CD8-positive, alpha-beta memory T cell (primary cell): ENCODE data around the gene MSMP. TPM values are rescaled to one million over a fixed set of nuclear protein-coding genes. Genes with fewer than 3 reads are reported as not detected.

Source experiments
- CTCF ChIA-PET: fragments of 350-600 bp; sonication (Branson Sonifier 250); formaldehyde crosslinking; loops from one replicate; lab custom pipeline; 2021; ENCODE audit warnings: antibody characterized with exemption; lab: Charles Lee
- POLR2A ChIA-PET: fragments of 350-600 bp; sonication (Branson Sonifier 250); formaldehyde crosslinking; loops from one replicate; lab custom pipeline; 2021; ENCODE audit warnings: antibody characterized with exemption; lab: Charles Lee
- DNase-seq, 5 donors: peaks; one replicate each; pipeline versions ENCODE4 v3.0.0 to v3.0.0-alpha.2; 2020 to 2022; ENCODE audit warnings: mixed read lengths in 1 of 5
- H3K27ac ChIP-seq: one replicate; pipeline ENCODE4 v1.7.0; 2013; ENCODE audit warnings: low read depth, mild to moderate bottlenecking, low read length, moderate library complexity
- H3K27me3 ChIP-seq: 2 replicates; pipeline ENCODE4 v1.7.0; 2013; ENCODE audit warnings: low read length, mild to moderate bottlenecking; ENCODE audit not compliant: insufficient read depth, poor library complexity, severe bottlenecking
- H3K36me3 ChIP-seq: 2 replicates; pipeline ENCODE4 v1.7.0; 2013; ENCODE audit warnings: mild to moderate bottlenecking, low read length, moderate library complexity; ENCODE audit not compliant: insufficient read depth
- H3K4me1 ChIP-seq: 2 replicates; pipeline ENCODE4 v1.7.0; 2013; ENCODE audit warnings: mild to moderate bottlenecking, low read length, moderate library complexity; ENCODE audit not compliant: insufficient read depth
- H3K4me3 ChIP-seq: 2 replicates; pipeline ENCODE4 v1.7.0; 2013; ENCODE audit warnings: mild to moderate bottlenecking, low read length
- H3K9me3 ChIP-seq: 2 replicates; pipeline ENCODE4 v1.7.0; 2013; ENCODE audit warnings: mild to moderate bottlenecking, low read length
- H3K27ac Mint-ChIP-seq, 8 donors: one replicate each; pipeline ENCODE4 v1.8.0; 2020 to 2021; ENCODE audit warnings: mixed read lengths in 8 of 8, mild to moderate bottlenecking in 6 of 8, inconsistent platforms in 3 of 8, moderate library complexity in 3 of 8
- H3K27me3 Mint-ChIP-seq, 2 donors: one replicate each; pipeline ENCODE4 v1.8.0; 2020 to 2021; ENCODE audit warnings: mixed read lengths in 2 of 2, mild to moderate bottlenecking in 1 of 2, moderate library complexity in 1 of 2
- H3K36me3 Mint-ChIP-seq, 3 donors: one replicate each; pipeline ENCODE4 v1.8.0; 2020 to 2021; ENCODE audit warnings: mixed read lengths in 3 of 3, inconsistent platforms in 1 of 3, mild to moderate bottlenecking in 1 of 3
- H3K4me1 Mint-ChIP-seq, 3 donors: one replicate each; pipeline ENCODE4 v1.8.0; 2020 to 2021; ENCODE audit warnings: mixed read lengths in 3 of 3, inconsistent platforms in 1 of 3, mild to moderate bottlenecking in 1 of 3
- H3K4me3 Mint-ChIP-seq, 7 donors: one replicate each; pipeline ENCODE4 v1.8.0; 2020 to 2021; ENCODE audit warnings: mixed read lengths in 7 of 7, mild to moderate bottlenecking in 6 of 7, moderate library complexity in 4 of 7, inconsistent platforms in 2 of 7
- H3K9me3 Mint-ChIP-seq, 5 donors: one replicate each; pipeline ENCODE4 v1.8.0; 2020 to 2022; ENCODE audit warnings: mixed read lengths in 5 of 5, mild to moderate bottlenecking in 3 of 5, moderate library complexity in 2 of 5, inconsistent platforms in 1 of 5
- polyA plus RNA-seq: library from polyadenylated mRNA; unstranded; fragments of 300-500 nt; fragmentation: Illumina TruSeq; gene quantifications from one replicate; pipeline ENCODE4 v1.2.3, GENCODE V29; 2021
- total RNA-seq, 2 experiments: library from RNA; stranded (reverse); gene quantifications; one replicate each; pipeline ENCODE4 v1.2.3, GENCODE V29; 2021

The MSMP gene
- total RNA-seq (under 1 TPM; 0.51 to 0.63 TPM), polyA plus RNA-seq (not detected)

- POLR2A ChIA-PET, result interaction anchor here (0.6 kb wide), 2 partner anchors 80 to 143 kb away, joined by 4 to 9 read pairs; no protein-coding TSS in a partner anchor
Observed at GRCh38 chr9:35754264-35754663, at the start of gene MSMP. MSMP (minus strand) TSS chr9:35754276; CDS start chr9:35754129, 147 bp downstream.

GRCh38 chr9:35801328-35802128, 47.5 kb upstream of the MSMP start:
- Histone ChIP-seq H3K9me3 (no peaks in the 10 kb centered on the region), H3K36me3 (peaks cover 3% of the 10 kb centered on the region), H3K4me1 (no peaks in the 10 kb centered on the region), H3K27me3 (no peaks in the 10 kb centered on the region), H3K27ac (no peak overlapping the region), H3K4me3 (no peak overlapping the region)
- Mint-ChIP-seq H3K27ac (peak overlapping the region in 3 of 8 donors; percentile 11 to 66 (median 18)), H3K4me3 (no peak overlapping the region), H3K36me3 (peaks cover 5 to 55% (median 18%) of the 10 kb centered on the region in 3 donors), H3K9me3 (no peaks in the 10 kb centered on the region), H3K4me1 (no peaks in the 10 kb centered on the region), H3K27me3 (peaks cover 0 to 1% of the 10 kb centered on the region in 2 donors)
- DNase-seq, result no peak
- ChIA-PET POLR2A (interaction anchor here (0.6 kb wide), 1 partner anchor 25 kb away, joined by 5 read pairs; no protein-coding TSS in a partner anchor), CTCF (interaction anchor here (1.2 to 2.3 kb wide), 2 partner anchors 11 to 23 kb away, joined by 5 read pairs; no protein-coding TSS in a partner anchor)

More at GRCh38 chr9:35754264-35754663, at the start of gene MSMP:
- CTCF ChIA-PET, result interaction anchor here (0.6 to 3.5 kb wide), 3 partner anchors 8 to 36 kb away, joined by 3 to 28 read pairs (median 3); no protein-coding TSS in a partner anchor
- Histone ChIP-seq H3K36me3 (peaks cover 35% of the 10 kb centered on the region), H3K27ac (no peak within 1 kb of the TSS), H3K4me3 (no peak within 1 kb of the TSS), H3K4me1 (peaks cover 33% of the 10 kb centered on the region), H3K9me3 (no peaks in the 10 kb centered on the region), H3K27me3 (no peaks in the 10 kb centered on the region)
- Mint-ChIP-seq H3K9me3 (no peaks in the 10 kb centered on the region), H3K4me3 (peak within 1 kb of the TSS in 2 of 7 donors; percentile 24 to 96), H3K27ac (peak within 1 kb of the TSS in 6 of 8 donors; percentile 11 to 92 (median 82)), H3K4me1 (peaks cover 36 to 68% (median 44%) of the 10 kb centered on the region in 3 donors), H3K36me3 (peaks cover 5 to 56% (median 11%) of the 10 kb centered on the region in 3 donors), H3K27me3 (no peaks in the 10 kb centered on the region)
- DNase-seq, result no peak

GRCh38 chr9:35800530-35800929, 46.5 kb upstream of the MSMP start:
- Mint-ChIP-seq H3K36me3 (peaks cover 5 to 47% (median 17%) of the 10 kb centered on the region in 3 donors), H3K9me3 (no peaks in the 10 kb centered on the region), H3K27ac (peak overlapping the region in 1 of 8 donors; percentile 17), H3K27me3 (peaks cover 0 to 1% of the 10 kb centered on the region in 2 donors), H3K4me3 (no peak overlapping the region), H3K4me1 (no peaks in the 10 kb centered on the region)
- no peaks in the 10 kb centered on the region for H3K27me3 ChIP-seq
- H3K4me3 ChIP-seq, result no peak overlapping the region
- H3K27ac ChIP-seq, result no peak overlapping the region
- DNase-seq, result no peak
- CTCF ChIA-PET, result interaction anchor here (1.2 to 2.3 kb wide), 2 partner anchors 10 to 24 kb away, joined by 5 read pairs; no protein-coding TSS in a partner anchor
- no peaks in the 10 kb centered on the region for H3K9me3 ChIP-seq
- POLR2A ChIA-PET, result no interaction called here
- H3K36me3 ChIP-seq, result peaks cover 3% of the 10 kb centered on the region
- no peaks in the 10 kb centered on the region for H3K4me1 ChIP-seq

- Mint-ChIP-seq H3K4me3 (no peak overlapping the region), H3K27me3 (peaks cover 0 to 1% of the 10 kb centered on the region in 2 donors), H3K36me3 (peaks cover 5 to 45% (median 15%) of the 10 kb centered on the region in 3 donors), H3K27ac (peak overlapping the region in 2 of 8 donors; percentile 24 to 87), H3K4me1 (peaks cover 4 to 6% (median 4%) of the 10 kb centered on the region in 3 donors), H3K9me3 (no peaks in the 10 kb centered on the region)
- Histone ChIP-seq H3K27me3 (no peaks in the 10 kb centered on the region), H3K27ac (no peak overlapping the region), H3K4me3 (no peak overlapping the region), H3K9me3 (no peaks in the 10 kb centered on the region), H3K4me1 (no peaks in the 10 kb centered on the region), H3K36me3 (no peaks in the 10 kb centered on the region)
- DNase-seq, result no peak
- CTCF ChIA-PET, result interaction anchor here (0.8 to 2.3 kb wide), 4 partner anchors 8 to 140 kb away, joined by 3 to 6 read pairs (median 4); partner anchors contain the start of gene CCDC107
- POLR2A ChIA-PET, result no interaction called here
Observed at GRCh38 chr9:35798658-35799374, 44.7 kb upstream of the MSMP start.

- no peak overlapping the region for H3K4me3 ChIP-seq
- H3K27ac Mint-ChIP-seq, result peak overlapping the region in 3 of 8 donors; percentile 7 to 61 (median 38)
- no peaks in the 10 kb centered on the region for H3K27me3 ChIP-seq
- no peaks in the 10 kb centered on the region for H3K36me3 ChIP-seq
- H3K4me1 Mint-ChIP-seq, result peaks cover 4 to 6% (median 4%) of the 10 kb centered on the region in 3 donors
- DNase-seq, result no peak
- H3K27me3 Mint-ChIP-seq, result peaks cover 0 to 1% of the 10 kb centered on the region in 2 donors
- CTCF ChIA-PET, result interaction anchor here (1.6 kb wide), 1 partner anchor 7 kb away, joined by 6 read pairs; no protein-coding TSS in a partner anchor
- H3K36me3 Mint-ChIP-seq, result peaks cover 5 to 42% (median 14%) of the 10 kb centered on the region in 3 donors
- no peaks in the 10 kb centered on the region for H3K4me1 ChIP-seq
- H3K4me3 Mint-ChIP-seq, result no peak overlapping the region
- POLR2A ChIA-PET, result no interaction called here
- no peaks in the 10 kb centered on the region for H3K9me3 Mint-ChIP-seq
- H3K27ac ChIP-seq, result no peak overlapping the region
- no peaks in the 10 kb centered on the region for H3K9me3 ChIP-seq
Observed at GRCh38 chr9:35797311-35798109, 43.4 kb upstream of the MSMP start.

- no peak overlapping the region for H3K27ac ChIP-seq
- POLR2A ChIA-PET, result no interaction called here
- Mint-ChIP-seq H3K36me3 (peaks cover 0 to 26% (median 6%) of the 10 kb centered on the region in 3 donors), H3K27ac (peak overlapping the region in 3 of 8 donors; percentile 9 to 56 (median 20)), H3K4me1 (peaks cover 4 to 6% (median 4%) of the 10 kb centered on the region in 3 donors), H3K9me3 (no peaks in the 10 kb centered on the region), H3K4me3 (no peak overlapping the region), H3K27me3 (no peaks in the 10 kb centered on the region)
- no peak overlapping the region for H3K4me3 ChIP-seq
- no peak for DNase-seq
- no peaks in the 10 kb centered on the region for H3K4me1 ChIP-seq
- CTCF ChIA-PET, result interaction anchor here (1.4 kb wide), 2 partner anchors 39 to 86 kb away, joined by 4 read pairs; no protein-coding TSS in a partner anchor
- H3K36me3 ChIP-seq, result peaks cover 3% of the 10 kb centered on the region
- no peaks in the 10 kb centered on the region for H3K9me3 ChIP-seq
- no peaks in the 10 kb centered on the region for H3K27me3 ChIP-seq
Observed at GRCh38 chr9:35795695-35796094, 41.6 kb upstream of the MSMP start.

- Mint-ChIP-seq H3K27me3 (no peaks in the 10 kb centered on the region), H3K4me1 (peaks cover 7 to 8% (median 8%) of the 10 kb centered on the region in 3 donors), H3K27ac (peak overlapping the region in 3 of 8 donors; percentile 2 to 91 (median 63)), H3K4me3 (no peak overlapping the region), H3K36me3 (peaks cover 0 to 21% (median 6%) of the 10 kb centered on the region in 3 donors), H3K9me3 (no peaks in the 10 kb centered on the region)
- ChIA-PET CTCF (interaction anchor here (1.1 to 2.4 kb wide), 3 partner anchors 33 to 89 kb away, joined by 4 to 15 read pairs (median 6); no protein-coding TSS in a partner anchor), POLR2A (no interaction called here)
- no peaks in the 10 kb centered on the region for H3K27me3 ChIP-seq
- peaks cover 6% of the 10 kb centered on the region for H3K36me3 ChIP-seq
- H3K9me3 ChIP-seq, result no peaks in the 10 kb centered on the region
- DNase-seq, result no peak
- H3K27ac ChIP-seq, result no peak overlapping the region
- H3K4me3 ChIP-seq, result no peak overlapping the region
- H3K4me1 ChIP-seq, result no peaks in the 10 kb centered on the region
Observed at GRCh38 chr9:35793461-35793860, 39.4 kb upstream of the MSMP start.
